ENCODE data around the gene LDHB.
"Not testable (repeated sequence)": the region's sequence is repeated elsewhere in the genome, so short reads cannot be mapped to it uniquely, and the experiment has no call there.

The LDHB gene

DNA sequence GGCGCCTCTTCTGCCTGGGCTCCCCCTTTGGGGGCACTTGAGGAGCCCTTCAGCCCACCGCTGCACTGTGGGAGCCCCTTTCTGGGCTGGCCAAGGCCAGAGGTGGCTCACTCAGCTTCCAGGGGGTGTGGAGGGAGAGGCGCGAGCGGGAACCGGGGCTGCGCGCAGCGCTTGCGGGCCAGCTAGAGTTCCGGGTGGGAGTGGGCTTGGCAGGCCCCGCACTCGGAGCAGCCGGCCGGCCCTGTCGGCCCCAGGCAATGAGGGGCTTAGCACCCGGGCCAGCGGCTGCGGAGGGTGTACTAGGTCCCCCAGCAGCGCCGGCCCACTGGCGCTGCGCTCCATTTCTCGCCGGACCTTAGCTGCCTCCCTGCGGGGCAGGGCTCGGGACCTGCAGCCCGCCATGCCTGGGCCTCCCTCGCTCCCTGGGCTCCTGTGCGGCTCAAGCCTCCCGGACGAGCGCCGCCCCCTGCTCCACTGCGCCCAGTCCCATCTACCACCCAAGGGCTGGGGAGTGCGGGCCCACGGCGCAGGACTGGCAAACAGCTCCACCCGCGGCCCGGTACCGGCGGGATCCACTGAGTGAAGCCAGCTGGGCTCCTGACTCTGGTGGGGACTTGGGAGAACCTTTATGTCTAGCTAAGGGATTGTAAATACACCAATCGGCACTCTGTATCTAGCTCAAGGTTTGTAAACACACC is 3.9 kb upstream of the LDHB start:
- DNase-seq (ENCODE audit: low read depth): not testable (repeated sequence)

DNA sequence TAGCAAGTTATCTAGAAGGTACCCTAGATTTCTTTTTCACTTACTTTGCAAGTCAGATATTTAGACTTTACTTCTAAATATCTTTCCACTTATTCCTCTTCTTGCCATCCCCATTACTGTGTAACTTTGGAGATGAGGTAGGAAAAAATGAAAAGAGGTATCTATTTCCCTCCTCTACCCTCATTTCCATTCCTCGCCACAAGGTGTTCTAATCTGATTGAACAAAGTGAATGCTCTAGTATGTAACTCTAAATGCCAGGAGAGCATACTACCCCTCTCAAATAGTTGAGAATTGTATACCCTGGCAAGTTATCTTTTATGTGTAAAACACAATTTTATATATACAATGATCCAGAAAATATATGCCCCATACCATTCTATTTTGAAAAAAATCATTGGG is 1.7 kb upstream of the LDHB start:
- no peak for DNase-seq (ENCODE audit: low read depth)

DNA sequence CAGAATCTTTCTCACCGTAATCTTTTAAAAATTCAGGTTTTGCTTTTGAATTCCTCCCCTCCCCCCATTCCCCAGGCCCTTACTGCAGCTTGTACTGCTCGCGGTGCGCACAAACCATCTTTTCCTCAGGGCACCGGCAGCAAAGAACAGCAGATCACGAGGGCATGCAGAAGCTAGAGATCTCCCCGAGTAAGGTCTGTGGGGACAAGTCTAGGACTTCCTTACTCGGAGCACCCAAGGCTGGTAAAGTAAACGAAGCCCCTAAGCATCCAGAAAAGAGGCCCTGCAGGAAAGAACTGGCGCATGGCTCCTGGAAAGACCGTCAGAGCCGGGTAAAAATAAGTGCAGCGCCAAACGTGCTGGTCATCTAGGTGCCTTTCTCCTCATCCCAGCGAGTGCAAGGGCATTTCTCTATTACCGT is 727 bp downstream of the LDHB start:
- peak; percentile 64 for DNase-seq (ENCODE audit: low read depth)

DNA sequence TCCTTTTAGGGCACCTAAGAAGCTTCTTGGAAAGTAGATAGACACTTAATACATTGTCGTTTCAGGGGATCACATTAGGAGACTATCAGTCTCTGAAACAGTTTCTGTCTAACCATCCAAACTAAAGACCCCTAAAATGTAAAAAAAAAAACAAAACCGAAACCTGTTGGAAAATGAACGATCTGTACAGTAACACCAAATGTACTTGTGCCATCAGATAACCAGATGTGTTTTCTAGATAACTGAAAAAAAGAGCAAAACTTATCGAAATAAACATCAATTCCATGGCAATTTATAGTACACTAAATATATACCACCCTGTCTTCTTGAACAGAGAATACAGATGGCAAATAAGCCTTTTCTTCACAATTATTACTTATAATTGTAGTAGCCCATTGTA is 2.1 kb downstream of the LDHB start:
- no peak for DNase-seq (ENCODE audit: low read depth)

DNA sequence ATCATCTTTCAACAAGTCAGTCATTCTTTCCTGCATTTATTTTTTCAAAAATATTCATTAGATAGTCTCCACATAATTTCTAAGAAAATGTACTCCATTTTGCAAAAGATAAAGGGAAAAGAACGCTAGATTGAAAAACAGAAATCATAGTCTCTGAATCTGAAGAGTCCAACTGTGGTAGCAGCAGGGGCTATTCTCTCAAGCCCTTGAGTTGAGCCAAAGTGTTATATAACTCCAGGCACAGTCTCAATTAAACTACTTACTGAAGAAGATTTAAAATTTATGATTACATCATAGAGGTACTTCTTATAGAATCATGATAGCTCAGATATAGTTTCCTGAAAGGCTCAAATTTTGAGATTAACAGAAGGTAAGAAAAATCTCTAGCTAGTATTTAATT is 5.8 kb downstream of the LDHB start:
- DNase-seq (ENCODE audit: low read depth): no peak

DNA sequence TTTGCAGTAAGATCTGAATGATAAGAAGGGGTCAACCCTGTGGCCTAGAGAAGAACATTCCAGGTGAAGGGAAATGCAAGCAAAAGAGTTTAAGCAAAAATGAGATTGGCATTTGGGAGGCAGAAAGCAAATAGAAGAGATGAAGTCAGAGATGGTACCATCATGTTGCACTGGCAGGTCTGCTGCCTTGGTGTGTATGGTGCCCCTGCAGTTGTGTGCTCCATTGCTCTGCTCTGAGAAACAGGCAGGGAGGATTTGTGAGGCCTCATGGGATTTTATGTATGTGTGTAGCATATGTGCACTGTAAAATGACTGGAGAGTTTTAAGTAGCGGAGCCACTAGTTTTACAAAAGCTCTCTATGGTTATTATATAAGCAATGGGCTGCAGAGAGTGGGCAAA is 6.6 kb downstream of the LDHB start:
- no peak for DNase-seq (ENCODE audit: low read depth)

DNA sequence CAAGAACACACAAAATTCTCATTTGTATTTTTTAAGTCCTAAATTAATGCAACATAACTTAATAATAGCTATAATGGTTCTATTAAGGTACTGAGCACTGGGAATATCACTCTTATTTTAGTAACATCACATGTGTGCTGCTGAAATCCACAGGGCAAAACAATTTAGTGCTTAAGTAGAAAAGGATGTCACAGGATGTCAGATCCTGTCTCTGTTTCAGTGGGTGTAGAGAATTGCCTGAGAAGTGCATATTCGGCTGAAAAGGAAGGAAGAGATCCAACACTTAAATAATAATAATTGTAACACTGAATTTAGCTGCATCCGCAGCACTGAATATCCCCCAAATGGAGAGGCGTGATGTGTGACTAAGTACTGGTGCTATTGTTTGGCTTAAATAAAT is 8.6 kb downstream of the LDHB start:
- no peak for DNase-seq (ENCODE audit: low read depth)

DNA sequence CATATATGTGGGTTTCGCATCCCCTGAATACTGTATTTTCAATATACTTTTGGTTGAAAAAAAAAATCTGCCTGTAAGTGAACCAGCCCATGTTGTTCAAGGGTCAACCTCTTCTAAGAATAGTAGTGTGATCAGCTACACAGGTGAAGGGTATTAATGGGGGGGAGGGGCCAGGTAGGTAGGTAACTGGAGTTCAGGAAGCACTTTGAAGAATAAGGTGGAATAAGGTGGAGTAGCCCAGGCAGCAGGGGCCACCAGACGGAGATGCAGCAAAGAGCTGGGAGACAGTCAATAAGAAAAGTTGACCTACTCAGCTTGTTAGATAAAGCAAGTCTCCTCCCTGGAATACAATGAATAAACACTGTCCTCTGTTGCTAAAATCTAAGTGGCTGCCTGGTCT is 9.3 kb downstream of the LDHB start:
- no peak for DNase-seq (ENCODE audit: low read depth)

DNA sequence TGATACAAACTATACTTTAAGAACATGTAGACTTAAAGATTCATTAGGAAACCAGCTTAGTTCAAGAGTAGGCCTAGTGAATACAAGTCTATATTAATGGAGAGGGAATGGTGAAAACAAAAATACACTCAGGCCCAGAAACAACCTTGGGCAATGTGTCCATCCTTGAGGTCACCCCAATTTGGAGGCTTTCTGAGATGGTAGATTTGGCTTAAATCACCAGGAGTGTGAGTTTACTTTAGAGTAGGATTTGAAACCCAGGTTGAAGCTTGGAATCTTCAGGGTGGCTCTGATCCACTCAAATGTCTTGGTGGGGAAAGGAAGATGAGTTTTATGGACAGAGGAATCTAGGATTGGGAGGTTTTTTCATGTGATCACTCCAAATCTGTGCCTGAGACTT is 10.5 kb downstream of the LDHB start:
- no peak for DNase-seq (ENCODE audit: low read depth)

DNA sequence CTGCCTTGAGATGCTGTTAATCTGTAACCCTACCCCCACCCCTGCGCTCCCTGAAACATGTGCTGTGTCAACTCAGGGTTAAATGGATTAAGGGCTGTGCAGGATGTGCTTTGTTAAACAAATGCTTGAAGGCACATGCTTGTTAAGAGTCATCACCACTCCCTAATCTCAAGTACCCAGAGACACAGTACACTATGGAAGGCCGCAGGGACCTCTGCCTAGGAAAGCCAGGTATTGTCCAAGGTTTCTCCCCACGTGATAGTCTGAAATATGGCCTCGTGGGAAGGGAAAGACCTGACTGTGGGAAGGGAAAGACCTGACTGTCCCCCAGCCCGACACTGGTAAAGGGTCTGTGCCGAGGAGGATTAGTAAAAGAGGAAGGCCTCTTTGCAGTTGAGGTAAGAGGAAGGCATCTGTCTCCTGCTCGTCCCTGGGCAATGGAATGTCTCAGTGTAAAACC is 12.6 kb downstream of the LDHB start:
- DNase-seq (ENCODE audit: low read depth): peak; percentile 77

DNA sequence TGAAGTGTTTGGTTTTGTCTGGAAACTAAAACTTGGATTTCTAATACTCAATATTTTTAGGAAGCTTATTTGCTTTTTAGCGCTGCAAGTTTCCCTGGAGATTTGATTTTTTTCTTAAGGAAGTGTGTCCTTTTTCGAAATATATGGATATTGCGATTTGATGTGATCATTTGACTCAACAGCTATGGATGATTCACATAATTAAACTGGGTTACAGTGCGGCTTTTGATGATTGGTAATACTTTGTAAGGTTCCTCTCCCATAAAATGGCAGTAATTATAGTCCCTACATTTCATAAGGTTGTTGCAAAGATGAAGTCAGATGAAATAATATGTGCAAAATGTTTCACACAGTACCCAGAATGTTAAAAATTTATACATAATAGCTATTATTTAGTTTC is 13.1 kb downstream of the LDHB start:
- no peak for DNase-seq (ENCODE audit: low read depth)

DNA sequence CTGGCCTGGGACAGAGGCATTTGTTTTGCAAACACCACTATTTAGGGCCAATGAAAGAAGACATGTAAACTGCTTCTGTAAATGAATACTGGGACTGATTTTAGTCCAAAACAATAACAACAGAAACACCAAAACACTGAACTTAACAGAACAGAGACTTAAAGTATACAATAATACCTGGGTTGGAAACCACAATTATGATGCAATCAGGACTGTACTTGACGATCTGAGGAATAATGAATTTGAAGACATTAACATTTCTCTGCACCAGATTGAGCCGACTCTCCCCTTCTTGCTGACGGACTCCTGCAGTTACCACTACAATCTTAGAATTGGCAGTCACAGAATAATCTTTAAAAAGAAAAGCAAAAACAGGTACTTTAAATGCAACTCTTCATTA is 13.9 kb downstream of the LDHB start:
- DNase-seq (ENCODE audit: low read depth): peak; percentile 28

DNA sequence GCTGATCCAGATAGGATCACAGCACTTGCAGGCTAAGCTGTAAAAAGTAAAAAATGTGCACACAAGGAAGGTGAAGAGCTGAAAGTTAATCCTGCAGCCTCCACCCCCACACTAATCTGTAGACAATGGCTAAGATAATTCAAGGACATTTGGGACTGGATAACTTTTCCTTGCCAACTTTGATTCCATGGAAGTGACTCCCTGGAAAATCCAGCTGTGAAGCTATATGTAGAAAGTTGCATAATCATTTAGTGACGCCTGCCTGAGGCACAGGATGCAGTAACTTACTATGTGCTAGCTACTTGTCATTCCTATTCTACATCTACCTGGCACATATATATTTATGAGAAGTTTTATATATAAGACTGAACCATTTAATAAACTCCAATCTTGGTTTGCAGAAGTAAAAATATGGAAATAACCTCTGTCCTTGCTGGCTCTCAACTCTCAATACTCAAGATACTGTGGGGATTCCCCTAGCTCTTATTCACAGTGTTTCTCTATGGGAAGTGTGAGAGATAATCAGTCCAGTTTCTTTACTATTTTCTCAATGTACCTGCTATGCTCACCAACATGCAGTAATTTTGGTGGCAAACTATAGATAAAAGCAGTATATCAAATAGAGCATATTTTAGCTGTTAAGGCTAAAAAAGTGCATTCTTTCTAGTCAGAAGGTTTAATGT is 14.8 kb downstream of the LDHB start:
- peak; percentile 27 for DNase-seq (ENCODE audit: low read depth)

DNA sequence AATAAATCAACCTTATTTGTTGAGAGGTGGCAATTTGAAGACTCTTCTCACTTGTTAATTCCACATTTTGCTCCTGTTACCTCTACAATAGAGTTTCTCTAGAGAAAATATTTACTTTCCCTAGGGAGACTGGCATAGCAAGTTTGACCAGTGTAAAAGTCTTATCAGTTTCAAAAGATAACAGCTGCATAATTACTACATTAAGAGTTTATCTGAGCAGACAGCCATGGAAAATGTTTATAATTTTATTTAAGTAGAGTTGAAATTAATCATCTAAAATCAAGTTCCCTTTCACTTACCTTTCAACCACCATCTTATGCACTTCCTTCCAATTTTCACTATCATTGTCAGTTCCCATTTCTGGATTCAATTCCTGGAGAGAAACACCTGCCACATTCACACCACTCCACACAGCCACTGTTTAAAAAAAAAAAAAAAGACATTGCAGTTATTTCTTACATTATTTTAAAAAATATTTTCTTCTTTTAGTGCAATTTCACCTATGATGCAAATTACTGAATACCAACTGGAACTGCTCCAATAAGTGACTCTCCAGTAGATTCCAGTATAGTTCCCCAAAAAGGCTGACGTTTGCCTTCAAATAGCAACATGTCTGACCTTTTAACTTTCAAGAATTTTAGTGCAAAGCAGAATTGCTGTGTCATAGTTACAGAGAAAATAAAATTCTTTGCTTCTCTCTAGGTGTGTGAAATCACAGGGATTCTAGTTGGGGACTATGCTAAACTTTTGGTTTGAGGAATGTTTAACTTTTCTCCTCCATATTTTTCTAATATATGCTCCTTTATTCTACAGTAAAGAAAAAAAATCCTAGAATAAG is 19.4 kb downstream of the LDHB start:
- peak; percentile 84 for DNase-seq (ENCODE audit: low read depth)

DNA sequence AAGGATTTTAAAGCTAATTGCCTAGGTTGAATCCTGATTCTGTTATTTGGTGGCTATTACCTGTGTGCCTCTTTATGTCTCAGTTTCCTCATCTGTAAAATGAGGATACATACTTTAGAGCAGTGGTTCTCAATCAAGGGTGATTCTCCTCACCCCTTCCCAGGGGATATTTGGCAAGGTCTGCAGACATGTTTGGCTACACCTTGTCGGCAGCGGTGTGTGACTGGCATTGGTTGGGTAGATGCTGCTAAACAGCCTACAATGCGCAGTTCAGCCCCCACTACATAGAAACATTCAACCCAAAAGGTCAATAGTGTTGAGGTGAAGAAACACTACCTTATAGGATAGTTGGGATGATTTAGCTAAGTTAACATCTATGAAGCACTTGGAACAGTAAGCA is 23.4 kb downstream of the LDHB start:
- DNase-seq (ENCODE audit: low read depth): no peak

DNA sequence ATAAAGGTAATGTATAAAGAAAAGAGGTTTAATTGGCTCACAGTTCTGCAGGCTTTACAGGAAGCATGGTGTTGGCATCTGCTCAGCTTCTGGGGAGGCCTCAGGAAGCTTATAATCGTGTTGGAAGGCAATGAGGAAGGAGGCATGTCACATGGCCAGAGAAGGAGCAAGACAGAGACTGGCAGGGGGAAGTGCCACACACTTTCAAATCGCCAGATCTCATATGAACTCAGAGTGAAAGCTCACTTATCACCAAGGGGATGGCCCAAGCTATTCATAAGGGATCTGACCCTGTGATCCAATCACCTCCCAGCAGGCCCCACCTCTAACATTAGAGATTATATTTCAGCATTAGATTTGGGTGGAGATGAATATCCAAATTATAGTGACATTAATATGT is 26.3 kb downstream of the LDHB start:
- no peak for DNase-seq (ENCODE audit: low read depth)

DNA sequence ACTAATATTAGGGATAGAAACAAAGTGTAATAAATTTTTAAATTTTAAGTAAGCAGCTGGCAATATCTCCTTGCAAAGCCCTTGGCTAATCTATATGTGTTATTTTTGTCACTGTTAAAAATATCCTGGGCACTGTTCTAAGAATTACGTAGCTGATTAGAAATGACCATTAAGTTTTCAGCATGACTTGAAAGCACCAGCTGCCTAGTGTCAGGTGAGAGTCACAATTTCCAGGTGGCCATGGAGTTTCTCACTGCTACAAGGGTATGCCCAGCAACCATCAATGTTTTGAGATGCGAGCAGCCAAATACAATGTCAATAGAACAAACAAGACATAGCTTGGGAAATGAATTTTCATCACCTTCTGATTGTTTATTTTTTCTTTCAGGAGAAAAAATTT is 29.7 kb downstream of the LDHB start:
- no peak for DNase-seq (ENCODE audit: low read depth)

DNA sequence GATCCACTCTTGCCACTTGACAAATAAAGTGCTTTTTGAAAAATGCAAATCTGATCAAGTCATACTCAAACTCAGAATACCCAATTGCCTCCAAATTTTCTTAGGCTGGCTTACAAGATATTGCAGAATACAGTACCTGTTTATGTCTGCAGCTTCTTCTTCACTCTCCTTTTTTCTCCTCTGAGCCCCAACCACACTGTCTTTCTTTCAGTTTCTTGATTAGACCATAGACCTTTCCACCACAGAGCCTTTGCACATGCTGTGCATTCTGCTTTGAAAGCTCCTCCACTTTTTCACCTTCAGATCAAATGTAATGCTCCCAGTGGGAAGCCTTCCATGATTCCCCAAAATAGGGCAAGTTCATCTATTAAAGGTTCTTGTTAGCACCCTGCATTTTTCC is 39.1 kb downstream of the LDHB start:
- no peak for DNase-seq (ENCODE audit: low read depth)

DNA sequence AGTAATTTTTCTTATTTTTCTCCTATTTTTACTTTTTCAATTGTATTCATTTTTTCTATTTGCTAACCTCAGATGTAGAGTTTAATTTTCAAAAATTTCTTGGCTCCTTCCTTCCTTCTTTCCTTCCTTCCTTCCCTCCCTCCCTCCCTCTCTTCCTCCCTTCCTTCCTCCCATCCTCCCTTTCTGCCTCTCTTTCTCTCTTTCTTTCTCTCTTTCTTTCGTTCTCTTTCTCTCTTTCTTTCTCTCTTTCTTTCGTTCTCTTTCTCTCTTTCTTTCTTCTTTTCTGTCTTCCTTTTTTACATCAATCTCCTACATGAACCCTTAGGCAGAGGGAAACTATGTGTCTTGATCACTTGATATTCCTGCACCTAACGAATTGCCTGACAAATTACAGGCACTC is 40.6 kb downstream of the LDHB start:
- no peak for DNase-seq (ENCODE audit: low read depth)

DNA sequence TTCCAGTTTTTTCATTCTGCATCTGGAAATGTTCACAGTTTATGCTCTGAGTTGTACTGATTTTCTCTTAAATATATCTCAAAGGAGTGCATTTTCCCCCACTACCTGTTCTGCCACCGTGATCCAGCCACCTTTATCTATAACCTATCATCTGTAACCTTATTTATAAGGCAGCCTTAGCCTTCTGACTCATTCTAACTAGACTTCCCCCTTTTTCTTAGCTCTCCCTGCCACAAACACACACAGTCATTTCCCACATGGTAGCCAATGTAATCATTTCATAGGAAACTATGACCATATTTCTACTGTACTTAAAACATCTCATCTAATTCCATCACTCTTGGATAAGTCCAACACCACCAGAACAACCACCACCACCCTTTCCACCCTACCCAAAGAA is 42.2 kb downstream of the LDHB start:
- peak; percentile 52 for DNase-seq (ENCODE audit: low read depth)

DNA sequence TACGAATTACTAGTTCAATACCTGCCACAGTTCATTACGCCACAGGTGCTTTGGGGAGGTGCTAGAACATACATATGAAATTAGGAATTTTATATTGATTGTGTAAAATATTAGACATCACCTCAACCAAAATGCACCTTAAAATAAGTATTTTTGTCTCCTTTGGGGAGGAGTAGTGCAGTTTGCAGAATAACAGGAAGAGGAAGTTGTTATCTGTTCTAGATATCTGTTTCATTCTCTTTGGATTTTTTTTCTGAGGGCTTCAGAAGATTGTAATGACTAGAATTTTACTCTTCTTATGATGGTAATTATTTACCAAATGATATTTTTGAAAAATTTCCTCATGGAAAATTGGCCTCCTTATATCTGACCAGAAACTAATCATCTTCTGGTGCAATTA is 43.1 kb downstream of the LDHB start:
- no peak for DNase-seq (ENCODE audit: low read depth)

DNA sequence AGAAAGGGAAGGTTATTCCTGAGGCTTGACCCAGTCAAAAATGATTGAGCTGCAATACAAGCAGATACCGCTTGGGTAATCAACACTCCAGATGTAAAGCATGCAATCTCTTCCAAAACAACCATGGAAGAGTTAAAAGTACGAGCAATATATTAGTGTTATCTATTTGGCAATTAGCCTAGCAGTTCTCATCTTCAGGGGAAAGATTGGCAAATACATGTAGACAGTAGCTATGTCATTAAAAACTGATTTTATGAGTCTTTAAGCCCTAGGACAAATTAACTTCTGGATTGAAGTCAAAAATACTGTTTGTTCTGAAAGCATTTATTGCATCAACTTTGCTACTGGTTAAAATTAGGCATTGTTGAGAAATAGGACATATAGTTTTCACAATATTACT is 43.7 kb downstream of the LDHB start:
- DNase-seq (ENCODE audit: low read depth): peak; percentile 20

DNA sequence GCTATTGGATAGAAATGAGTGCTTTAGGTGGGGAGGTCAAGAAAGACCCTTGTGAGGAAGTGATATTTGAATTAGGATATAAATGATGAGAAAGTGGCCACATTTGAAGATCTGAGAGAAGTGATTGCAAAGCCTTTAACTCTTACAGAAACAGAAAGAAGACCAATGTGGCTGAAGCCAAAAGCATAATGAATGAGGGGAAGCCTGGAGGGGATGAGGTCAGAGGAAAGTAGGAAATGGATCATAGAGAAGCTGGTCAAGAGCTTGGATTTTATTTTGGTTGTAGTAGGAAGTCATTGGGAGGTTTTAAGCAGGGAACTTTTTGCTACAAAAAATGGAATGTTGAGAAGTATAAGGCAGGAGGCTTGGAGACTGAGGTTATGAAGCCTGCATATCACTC is 49.4 kb downstream of the LDHB start:
- no peak for DNase-seq (ENCODE audit: low read depth)

Data from iris pigment epithelial cell (primary cell).